GF-D8 (cell line): ENCODE data around the gene GABARAP.
A peak's percentile ranks its signal among the peaks of the same experiment; 100 is the strongest.

Experiments used
- DNase-seq: peaks from one replicate; lab custom pipeline; 2025; lab: John Stamatoyannopoulos, UW

The GABARAP gene

DNA sequence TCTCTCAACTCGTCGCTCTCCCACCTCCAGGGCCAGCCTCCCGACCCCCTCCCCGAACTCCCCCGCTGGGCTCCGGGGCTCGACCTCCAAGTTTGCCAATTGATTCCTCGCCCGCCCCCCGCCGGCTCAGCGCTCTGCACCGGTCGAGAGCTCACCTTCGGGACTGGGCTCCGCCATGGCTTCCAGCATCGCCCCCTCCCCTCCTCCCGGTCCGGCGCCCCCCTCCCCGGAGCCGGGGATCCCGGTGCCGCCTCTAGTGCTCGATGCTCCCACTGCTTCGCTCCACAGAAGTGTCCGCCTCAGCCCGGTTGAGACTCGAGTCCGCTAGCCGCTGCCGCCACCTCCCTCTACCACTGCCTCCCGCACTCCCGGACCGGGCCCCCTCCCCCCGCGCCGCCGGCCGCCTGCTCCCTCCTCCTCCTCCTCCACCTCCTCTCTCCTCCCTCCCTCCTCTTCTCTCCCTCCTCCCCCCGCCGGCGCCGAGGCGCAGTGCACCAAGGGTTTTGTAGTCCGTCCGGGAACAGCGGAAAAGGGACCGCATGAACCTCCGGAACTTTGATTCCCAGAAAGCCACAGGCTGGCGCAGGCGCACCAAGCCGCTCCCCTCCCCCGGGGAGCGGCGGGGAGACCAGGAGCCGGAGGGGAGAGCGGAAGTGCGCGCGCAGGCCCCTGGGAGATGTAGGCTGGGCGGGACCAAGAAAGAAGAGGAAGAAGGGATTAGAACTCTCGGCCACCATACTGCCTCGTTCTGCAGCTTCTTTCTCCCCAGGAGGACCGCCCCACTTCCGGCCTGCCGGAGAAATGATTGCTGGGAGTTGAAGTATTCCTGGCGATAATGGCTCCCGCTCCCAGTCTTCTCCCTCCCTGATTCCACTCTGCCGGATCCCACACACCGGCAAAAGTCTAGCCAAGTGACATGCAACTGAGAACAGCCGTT, 2.9 kb downstream of the GABARAP start, which contains the start of gene PHF23:
TSS of gene PHF23 (minus strand) at position 367 of the 937 bp plus-strand sequence. CDS start at position 189, 178 bp downstream.
- DNase-seq = peak; percentile 89

GRCh38 chr17:7238420-7239090, 3.7 kb downstream of the GABARAP start:
- DNase-seq = no peak

GRCh38 chr17:7237761-7238419, 4.4 kb downstream of the GABARAP start:
- DNase-seq = no peak

- DNase-seq = no peak
These were observed 4.9 kb downstream of the GABARAP start for GRCh38 chr17:7237266-7237760.

- DNase-seq = no peak
These were observed 5.4 kb downstream of the GABARAP start for GRCh38 chr17:7236808-7237207.

DNA sequence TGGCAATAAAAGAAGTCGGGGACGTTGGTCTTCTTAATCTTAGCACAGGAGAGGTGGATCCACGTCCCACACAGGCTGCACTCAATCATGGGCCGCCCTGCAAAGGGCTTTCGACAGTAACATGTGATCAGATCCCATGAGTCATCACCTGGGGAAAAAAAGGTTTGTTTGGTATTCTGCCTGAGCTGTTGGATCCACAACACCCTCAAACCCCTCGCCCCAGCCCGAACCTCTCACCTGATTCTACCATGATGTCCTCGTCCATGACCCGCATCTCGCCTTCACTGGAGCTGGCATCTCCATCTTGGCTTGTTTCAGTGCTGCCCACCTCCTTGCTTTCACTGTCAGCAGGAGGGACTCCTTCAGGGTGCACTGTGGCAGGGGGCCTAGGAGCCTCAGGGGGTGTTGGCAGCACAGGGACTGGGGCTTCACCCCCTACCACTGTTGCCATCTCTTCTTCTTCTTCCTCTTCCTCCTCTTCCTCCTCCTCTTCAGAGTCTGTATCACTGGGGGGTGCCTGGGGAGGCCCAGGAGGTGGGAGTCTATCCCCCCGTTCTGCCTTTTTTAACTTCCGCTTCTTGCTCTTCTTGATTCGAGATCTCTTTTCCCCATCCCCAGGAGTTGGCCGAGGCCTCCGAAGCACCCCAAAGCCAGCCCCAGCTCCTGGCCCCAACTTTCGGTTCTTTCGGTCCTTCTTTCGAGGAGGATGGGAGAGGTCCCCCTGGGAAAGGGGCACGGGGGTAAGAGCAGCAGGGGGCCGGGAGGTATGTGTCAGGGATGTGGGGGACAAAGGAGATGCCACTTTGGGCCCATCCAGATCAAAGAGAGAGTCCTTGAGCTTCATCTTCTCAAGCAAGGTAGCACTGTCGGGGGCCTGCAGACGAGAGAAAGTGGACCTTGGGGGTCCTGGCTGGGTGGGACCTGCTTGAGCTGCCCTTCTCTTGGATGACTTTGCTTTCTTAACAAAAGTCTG, 6.3 kb downstream of the GABARAP start:
- no peak for DNase-seq

- DNase-seq = peak; percentile 58
These were observed 7.9 kb downstream of the GABARAP start, which contains the start of gene DVL2 for GRCh38 chr17:7234083-7234951. Gene DVL2, minus strand, starts transcription at chr17:7234517. Its CDS starts 255 bp downstream, at chr17:7234262.

DNA sequence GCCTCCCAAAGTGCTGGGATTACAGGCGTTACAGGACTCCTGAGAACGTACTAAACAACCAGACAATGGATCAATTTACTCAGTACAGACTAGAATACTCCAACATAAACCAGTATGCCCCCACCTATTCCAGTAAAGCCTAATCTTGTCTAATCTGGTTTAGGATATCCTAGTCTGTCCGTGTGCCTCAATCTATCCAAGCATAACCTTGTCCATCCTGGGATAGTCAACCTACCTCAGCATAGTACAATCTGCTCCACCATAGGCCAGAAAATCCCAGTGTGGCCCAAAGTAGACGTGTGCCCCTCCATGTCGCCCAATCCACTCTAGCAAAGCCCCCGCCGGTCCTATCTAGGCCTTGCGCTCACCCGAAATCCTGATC, 8.6 kb downstream of the GABARAP start:
- no peak for DNase-seq

- DNase-seq = no peak
These were observed 10.1 kb downstream of the GABARAP start for GRCh38 chr17:7232114-7232513.

DNA sequence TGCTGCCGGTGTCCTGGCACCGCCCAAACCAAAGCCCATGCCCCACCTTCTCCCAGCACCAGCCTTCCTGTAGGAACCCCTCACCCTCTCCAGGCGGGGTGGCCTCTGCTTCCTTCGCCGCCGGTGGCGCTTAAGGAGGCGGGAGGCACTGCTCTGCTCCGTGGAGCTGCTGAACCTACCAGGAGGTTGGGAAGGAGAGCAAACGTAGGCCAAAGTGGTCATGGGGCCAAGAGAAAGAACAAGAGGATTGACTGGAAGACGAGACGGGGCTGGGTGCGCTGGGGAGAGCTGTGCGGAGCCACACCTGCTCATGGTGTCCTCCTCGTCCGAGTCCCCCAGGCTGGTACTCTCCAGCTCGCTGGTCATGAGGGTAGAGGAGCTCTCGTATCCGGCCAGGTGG, 12.7 kb downstream of the GABARAP start:
- no peak for DNase-seq

DNA sequence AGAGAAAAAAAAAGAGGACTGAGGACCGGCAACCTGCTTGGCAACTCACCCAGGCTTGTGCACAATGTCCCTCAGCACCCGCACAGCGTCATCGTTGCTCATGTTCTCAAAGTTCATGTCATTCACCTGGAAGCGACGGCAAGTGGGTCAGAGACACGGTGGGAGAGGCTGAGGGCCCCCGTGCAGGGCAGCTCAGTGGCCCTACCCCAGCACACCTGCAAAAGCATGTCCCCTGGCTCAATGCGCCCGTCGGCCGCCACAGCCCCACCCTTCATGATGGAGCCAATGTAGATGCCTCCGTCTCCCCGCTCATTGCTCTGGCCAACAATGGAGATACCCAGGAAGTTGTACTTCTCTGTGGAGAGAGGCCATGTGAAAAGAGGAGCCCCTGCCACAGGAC, 13.3 kb downstream of the GABARAP start:
- DNase-seq = no peak

DNA sequence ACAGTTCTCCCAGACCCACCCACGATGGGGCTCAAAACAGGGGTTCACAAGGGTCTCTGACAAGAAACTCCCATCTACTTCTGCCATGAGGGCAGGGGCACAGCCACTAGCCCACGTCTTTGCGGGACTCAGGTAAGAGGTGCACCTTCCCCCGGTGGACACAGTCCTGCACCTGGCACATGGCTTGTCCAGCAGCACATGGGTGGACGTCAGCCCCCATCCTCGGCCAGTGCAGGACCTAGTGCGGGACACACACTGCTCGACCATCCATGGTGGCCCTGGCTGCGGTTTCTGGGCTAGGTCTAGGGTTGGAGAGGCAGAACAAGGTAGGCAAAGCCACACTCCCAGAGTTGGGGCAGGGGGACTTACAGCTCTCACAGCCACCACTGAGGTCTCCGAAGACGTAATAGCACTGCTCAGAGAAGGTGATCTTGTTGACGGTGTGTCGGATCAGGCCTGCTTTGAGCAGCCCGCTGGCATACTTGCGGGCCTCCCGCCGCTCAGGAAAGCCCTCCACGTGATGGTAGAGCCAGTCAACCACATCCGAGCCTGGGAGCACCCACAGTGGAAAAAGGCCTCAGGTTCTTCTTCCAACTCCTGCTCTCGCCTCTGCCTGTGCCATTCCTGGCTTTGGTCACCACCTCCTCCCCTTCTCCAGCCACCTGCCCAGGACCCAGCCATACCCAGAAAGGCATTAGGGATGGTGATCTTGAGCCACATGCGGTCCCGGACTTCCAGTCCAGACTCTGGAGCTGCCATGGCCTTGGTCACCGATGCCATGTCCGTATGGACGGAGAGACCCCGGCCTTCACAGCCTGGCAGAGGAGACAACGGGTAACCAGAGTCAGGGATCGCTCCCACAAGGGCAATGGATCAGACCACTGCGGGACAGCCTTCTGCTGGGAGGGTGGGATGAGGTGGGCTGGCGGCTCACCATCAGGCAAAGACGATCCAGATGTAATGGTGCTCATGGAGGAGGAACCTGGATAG, 15.2 kb downstream of the GABARAP start:
- DNase-seq = no peak

DNA sequence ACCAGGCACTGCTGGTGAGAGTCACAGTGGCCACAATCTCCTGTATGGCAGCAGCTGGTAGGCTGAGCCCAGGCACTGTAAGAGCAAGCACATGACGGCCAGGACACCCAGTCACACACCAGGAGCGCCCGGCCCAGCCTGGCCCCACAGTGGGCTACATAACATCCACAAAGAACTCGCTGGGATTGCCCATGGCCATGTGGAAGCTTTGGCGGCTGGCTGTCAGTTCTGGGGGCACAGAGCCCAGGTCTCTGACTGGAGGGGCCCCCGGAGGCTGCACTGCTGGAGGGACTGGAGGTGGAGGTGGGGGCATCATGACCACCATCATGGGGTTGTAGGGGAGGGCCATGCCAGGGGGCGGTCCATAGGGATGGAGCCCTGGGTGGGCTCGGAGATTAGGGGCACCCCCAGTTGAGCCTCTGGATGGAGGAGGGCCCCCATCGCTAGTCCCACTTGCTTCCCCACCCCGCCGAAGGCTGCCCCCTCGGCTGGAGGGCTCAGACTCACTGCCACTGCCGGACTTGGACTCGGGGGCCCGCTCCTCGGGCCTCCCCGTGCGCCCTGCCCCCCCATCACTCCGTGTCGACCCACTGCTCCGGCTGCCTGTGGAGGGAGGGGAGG, 16.4 kb downstream of the GABARAP start:
- no peak for DNase-seq

DNA sequence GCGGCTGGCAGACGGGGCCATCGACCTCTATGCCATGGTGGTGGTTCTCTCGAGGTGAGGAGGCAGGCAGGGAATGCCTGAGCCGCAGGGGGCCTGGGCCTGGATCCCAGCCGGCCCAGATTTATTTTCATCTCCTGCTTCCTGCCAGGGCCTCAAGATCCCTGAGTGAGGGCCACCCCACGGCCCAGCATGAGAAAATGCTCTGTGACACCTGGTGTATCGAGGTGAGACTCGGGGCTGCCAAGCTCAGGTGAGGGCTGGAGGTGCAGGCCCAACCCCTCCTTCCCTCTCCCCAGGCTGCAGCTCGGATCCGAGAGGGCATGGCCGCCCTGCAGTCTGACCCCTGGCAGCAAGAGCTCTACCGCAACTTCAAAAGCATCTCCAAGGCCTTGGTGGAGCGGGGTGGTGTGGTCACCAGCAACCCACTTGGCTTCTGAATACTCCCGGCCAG, 17.6 kb downstream of the GABARAP start:
- DNase-seq = no peak

DNA sequence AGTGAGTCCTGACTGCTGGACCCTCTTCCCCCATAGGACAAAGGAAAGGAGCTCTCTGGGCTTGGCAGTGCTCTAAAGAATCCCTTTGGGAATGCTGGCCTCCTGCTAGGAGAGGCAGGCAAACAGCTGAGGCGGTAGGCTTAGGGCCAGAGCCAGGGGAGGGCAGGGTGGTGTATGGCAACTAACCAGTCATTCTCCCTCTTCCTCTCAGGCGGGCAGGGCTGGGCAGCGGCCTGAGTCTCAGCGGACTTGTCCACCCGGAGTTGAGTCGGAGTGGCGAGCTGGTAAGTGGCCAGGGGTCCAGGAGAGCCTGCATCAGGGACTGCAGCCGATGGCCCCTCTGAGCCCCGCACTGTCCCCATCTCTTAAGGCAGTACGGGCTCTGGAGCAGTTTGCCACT, 18.1 kb downstream of the GABARAP start:
- DNase-seq = no peak

- DNase-seq = no peak
These were observed 18.9 kb downstream of the GABARAP start for GRCh38 chr17:7223375-7223774.

- no peak for DNase-seq
These were observed 19.3 kb downstream of the GABARAP start for GRCh38 chr17:7222972-7223292.
